Skeletal muscle satellite cell (primary cell): ENCODE results near the gene SUN5.

Experiments used
- H3K27me3 ChIP-seq: 2 replicates; pipeline ENCODE4 v1.7.0; 2013; ENCODE audit warnings: low read length; ENCODE audit not compliant: control insufficient read depth, insufficient read depth
- H3K36me3 ChIP-seq: 2 replicates; pipeline ENCODE4 v1.7.0; 2013; ENCODE audit warnings: mild to moderate bottlenecking, control low read depth, low read length; ENCODE audit not compliant: insufficient read depth
- H3K4me1 ChIP-seq: 2 replicates; pipeline ENCODE4 v1.7.0; 2013; ENCODE audit warnings: low read length; ENCODE audit not compliant: control insufficient read depth, insufficient read depth
- H3K4me2 ChIP-seq: 2 replicates; pipeline ENCODE4 v1.7.0; 2013; ENCODE audit warnings: mild to moderate bottlenecking, low read length
- H3K4me3 ChIP-seq: 2 replicates; pipeline ENCODE4 v1.7.0; 2013; ENCODE audit warnings: low read length
- H3K9ac ChIP-seq: 2 replicates; pipeline ENCODE4 v1.7.0; 2013; ENCODE audit warnings: mild to moderate bottlenecking, low read depth, low read length, moderate library complexity
- H3K9me3 ChIP-seq: replicated peaks from 2 replicates; pipeline ENCODE4 v1.7.0; 2013; ENCODE audit warnings: mild to moderate bottlenecking, control low read depth, low read length

SUN5 gene

GRCh38 chr20:33009214-33010132 is 5.2 kb upstream of the SUN5 start:
- Histone ChIP-seq H3K9me3 (no peaks in the 10 kb centered on the region), H3K36me3 (no peaks in the 10 kb centered on the region), H3K4me1 (no peaks in the 10 kb centered on the region), H3K27me3 (peaks cover 34% of the 10 kb centered on the region), H3K4me2 (no peak overlapping the region), H3K9ac (no peak overlapping the region), H3K4me3 (no peak overlapping the region)

- Histone ChIP-seq H3K27me3 (peaks cover 29% of the 10 kb centered on the region), H3K4me3 (no peak overlapping the region), H3K9ac (no peak overlapping the region), H3K36me3 (no peaks in the 10 kb centered on the region), H3K9me3 (no peaks in the 10 kb centered on the region), H3K4me2 (no peak overlapping the region), H3K4me1 (no peaks in the 10 kb centered on the region)
Observed at GRCh38 chr20:33008336-33009213, 4.3 kb upstream of the SUN5 start.

- no peaks in the 10 kb centered on the region for H3K4me1 ChIP-seq
- no peak within 1 kb of the TSS for H3K4me3 ChIP-seq
- no peak within 1 kb of the TSS for H3K9ac ChIP-seq
- no peak within 1 kb of the TSS for H3K4me2 ChIP-seq
- no peaks in the 10 kb centered on the region for H3K36me3 ChIP-seq
- peaks cover 22% of the 10 kb centered on the region for H3K27me3 ChIP-seq
- H3K9me3 ChIP-seq = no peaks in the 10 kb centered on the region
Observed at GRCh38 chr20:33007376-33008335, 3.4 kb upstream of the SUN5 start, which contains the start of gene BPIFB2. Gene BPIFB2, plus strand, starts transcription at chr20:33007704. Its CDS starts 871 bp downstream, at chr20:33008575.

GRCh38 chr20:33006776-33007375 is 2.6 kb upstream of the SUN5 start:
- Histone ChIP-seq H3K4me2 (no peak overlapping the region), H3K4me3 (no peak overlapping the region), H3K9ac (no peak overlapping the region), H3K9me3 (no peaks in the 10 kb centered on the region), H3K4me1 (no peaks in the 10 kb centered on the region), H3K36me3 (no peaks in the 10 kb centered on the region), H3K27me3 (peaks cover 15% of the 10 kb centered on the region)

- Histone ChIP-seq H3K9me3 (no peaks in the 10 kb centered on the region), H3K4me1 (no peaks in the 10 kb centered on the region), H3K36me3 (no peaks in the 10 kb centered on the region), H3K27me3 (peaks cover 11% of the 10 kb centered on the region), H3K9ac (no peak overlapping the region), H3K4me2 (no peak overlapping the region), H3K4me3 (no peak overlapping the region)
Observed at GRCh38 chr20:33005908-33006775, 1.9 kb upstream of the SUN5 start.

GRCh38 chr20:33005132-33005566 is 916 bp upstream of the SUN5 start:
- Histone ChIP-seq H3K4me3 (no peak overlapping the region), H3K9me3 (no peaks in the 10 kb centered on the region), H3K36me3 (no peaks in the 10 kb centered on the region), H3K4me2 (no peak overlapping the region), H3K9ac (no peak overlapping the region), H3K4me1 (no peaks in the 10 kb centered on the region), H3K27me3 (peaks cover 8% of the 10 kb centered on the region)

GRCh38 chr20:33002087-33002808 is 2.0 kb downstream of the SUN5 start:
- H3K9me3 ChIP-seq = no peaks in the 10 kb centered on the region
- H3K4me2 ChIP-seq = no peak overlapping the region
- H3K4me3 ChIP-seq = no peak overlapping the region
- peaks cover under 1% of the 10 kb centered on the region for H3K27me3 ChIP-seq
- H3K4me1 ChIP-seq = no peaks in the 10 kb centered on the region
- H3K9ac ChIP-seq = no peak overlapping the region
- H3K36me3 ChIP-seq = no peaks in the 10 kb centered on the region

- H3K9ac ChIP-seq = no peak overlapping the region
- H3K4me2 ChIP-seq = no peak overlapping the region
- no peak overlapping the region for H3K4me3 ChIP-seq
- no peaks in the 10 kb centered on the region for H3K9me3 ChIP-seq
- peaks cover 3% of the 10 kb centered on the region for H3K27me3 ChIP-seq
- H3K36me3 ChIP-seq = no peaks in the 10 kb centered on the region
- no peaks in the 10 kb centered on the region for H3K4me1 ChIP-seq
Observed at GRCh38 chr20:33000802-33001466, 3.3 kb downstream of the SUN5 start.

- no peaks in the 10 kb centered on the region for H3K36me3 ChIP-seq
- H3K9me3 ChIP-seq = no peaks in the 10 kb centered on the region
- peaks cover 3% of the 10 kb centered on the region for H3K27me3 ChIP-seq
- no peak overlapping the region for H3K4me2 ChIP-seq
- no peak overlapping the region for H3K9ac ChIP-seq
- H3K4me3 ChIP-seq = no peak overlapping the region
- no peaks in the 10 kb centered on the region for H3K4me1 ChIP-seq
Observed at GRCh38 chr20:32999603-33000250, 4.5 kb downstream of the SUN5 start.
